Suprapubic skin (tissue), 4 donors: Measurements from ENCODE around the gene NIP7. TPM values are rescaled to one million over a fixed set of nuclear protein-coding genes. Genes with fewer than 3 reads are reported as not detected.
A peak's percentile ranks its signal among the peaks of the same experiment; 100 is the strongest.

Experiments used
- DNase-seq, 2 donors: peaks; one replicate each; pipeline ENCODE4 v3.0.0-alpha.2; 2019; ENCODE audit warnings: low spot score in 2 of 2
- H3K27ac ChIP-seq: fragments of 200-600 bp; sonication (generic); one replicate; pipeline ENCODE4 v1.5.1; 2019
- H3K27me3 ChIP-seq: fragments of 200-600 bp; sonication (generic); one replicate; pipeline ENCODE4 v1.5.1; 2019
- H3K36me3 ChIP-seq: fragments of 200-600 bp; sonication (generic); one replicate; pipeline ENCODE4 v1.5.1; 2019
- H3K4me1 ChIP-seq: fragments of 200-600 bp; sonication (generic); one replicate; pipeline ENCODE4 v1.5.1; 2019
- H3K4me3 ChIP-seq: fragments of 200-600 bp; sonication (generic); one replicate; pipeline ENCODE4 v1.5.1; 2019; ENCODE audit warnings: mild to moderate bottlenecking
- H3K9me3 ChIP-seq: fragments of 200-600 bp; sonication (generic); one replicate; pipeline ENCODE4 v1.5.1; 2019
- CTCF ChIP-seq, 2 donors: fragments of 200-600 bp in 1 of 2; fragments of 450-650 bp in 1 of 2; sonication (generic) in 1 of 2; IDR thresholded peaks; one replicate each; pipeline ENCODE4 v1.5.1; 2016 to 2019; ENCODE audit warnings: antibody characterized with exemption in 2 of 2, mild to moderate bottlenecking in 1 of 2, moderate library complexity in 1 of 2
- EP300 ChIP-seq: sonication (generic); formaldehyde crosslinking; IDR thresholded peaks from one replicate; pipeline ENCODE4 v1.6.1; 2017; ENCODE audit warnings: antibody characterized with exemption
- POLR2A ChIP-seq, 2 donors: fragments of 450-650 bp; IDR thresholded peaks; one replicate each; pipeline ENCODE4 v1.6.1; 2017; ENCODE audit warnings: antibody characterized with exemption in 2 of 2, mild to moderate bottlenecking in 2 of 2, moderate library complexity in 2 of 2
- POLR2AphosphoS5 ChIP-seq, 3 donors: sonication (generic); formaldehyde crosslinking; IDR thresholded peaks; one replicate each; pipeline ENCODE4 v1.6.1; 2017; ENCODE audit warnings: antibody characterized with exemption in 3 of 3
- WGBS: methylation state at CpG from one replicate; pipeline ENCODE4 v1.1.5; 2018; 5-methylcytosine and 5-hydroxymethylcytosine counted together
- total RNA-seq, 4 donors: library from RNA; depleted of rRNA; stranded (reverse); fragments of >200 nt; gene quantifications; one replicate each; pipeline ENCODE4 v1.1.0, GENCODE V29; 2016

NIP7 gene
- total RNA-seq, 4 donors from 2014 or later: 9.8 to 24.0 (median 19.7) TPM

- Histone ChIP-seq H3K4me1 (peaks cover 28% of the 10 kb centered on the region), H3K27ac (peak within 1 kb of the TSS; percentile 92), H3K9me3 (no peaks in the 10 kb centered on the region), H3K36me3 (peaks cover 38% of the 10 kb centered on the region), H3K27me3 (no peaks in the 10 kb centered on the region), H3K4me3 (peak within 1 kb of the TSS; percentile 94)
- under 1% methylated on average over 8 of the region's 93 CpGs for WGBS
- no peak for TF ChIP-seq CTCF (IDR thresholded peaks at IDR 0.05)
- TF ChIP-seq POLR2AphosphoS5 (IDR thresholded peaks at IDR 0.05): peak in 2 of 3 donors; percentile 51 to 93
- TF ChIP-seq POLR2A (IDR thresholded peaks at IDR 0.05): peak in 1 of 2 donors; percentile 72
- DNase-seq: peak; percentile 96 to 97
Observed at GRCh38 chr16:69330286-69331109, 9.1 kb upstream of the NIP7 start, which contains the start of gene PDF. TSS of gene PDF (minus strand) at chr16:69330588. CDS start at chr16:69330570, 18 bp downstream.

GRCh38 chr16:69334696-69335095, 4.9 kb upstream of the NIP7 start:
- Histone ChIP-seq H3K4me3 (no peak overlapping the region), H3K4me1 (peaks cover 28% of the 10 kb centered on the region), H3K9me3 (no peaks in the 10 kb centered on the region), H3K36me3 (peaks cover 38% of the 10 kb centered on the region), H3K27me3 (no peaks in the 10 kb centered on the region), H3K27ac (no peak overlapping the region)
- no peak for DNase-seq
- TF ChIP-seq EP300: no peak
- no peak for TF ChIP-seq POLR2A (IDR thresholded peaks at IDR 0.05)
- TF ChIP-seq CTCF (IDR thresholded peaks at IDR 0.05): no peak
- no peak for TF ChIP-seq POLR2AphosphoS5 (IDR thresholded peaks at IDR 0.05)
- WGBS: 90% methylated on average over 9 of the region's 9 CpGs

DNA sequence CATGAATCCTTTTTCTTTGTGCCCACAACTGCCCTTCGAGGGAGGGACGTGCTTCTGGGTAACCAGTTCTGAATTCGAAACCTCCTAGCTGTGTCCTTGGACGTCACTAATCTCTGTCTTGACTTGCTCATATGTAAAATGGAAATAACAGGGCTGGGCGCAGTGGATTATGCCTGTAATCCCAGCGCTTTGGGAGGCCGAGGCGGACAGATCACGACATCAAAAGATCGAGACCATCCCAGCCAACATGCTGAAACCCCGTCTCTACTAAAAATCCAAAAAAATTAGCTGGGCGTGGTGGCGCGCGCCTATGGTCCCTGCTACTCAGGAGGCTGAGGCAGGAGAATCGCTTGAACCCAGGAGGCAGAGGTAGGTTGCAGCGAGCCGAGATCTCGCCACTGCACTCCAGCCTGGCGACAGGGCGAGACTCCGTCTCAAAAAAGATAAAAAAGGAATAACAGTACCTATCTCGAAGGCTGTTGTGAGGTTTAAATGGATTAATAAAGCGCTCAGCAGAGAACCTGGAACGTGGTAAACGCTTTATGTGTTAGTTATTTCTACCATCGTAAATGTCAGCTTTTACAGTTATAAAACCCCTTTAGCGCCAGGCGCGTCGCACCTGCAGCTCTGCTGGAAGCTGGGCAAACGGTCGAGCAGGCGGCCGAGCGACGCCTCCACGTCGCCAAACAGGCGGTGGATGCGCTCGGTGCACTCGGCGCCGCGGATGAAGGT, 849 bp upstream of the NIP7 start:
- peaks cover 41% of the 10 kb centered on the region for H3K36me3 ChIP-seq
- DNase-seq: peak in 1 of 2 donors; percentile 56
- H3K9me3 ChIP-seq: no peaks in the 10 kb centered on the region
- peak overlapping the region; percentile 93 for H3K4me3 ChIP-seq
- H3K27me3 ChIP-seq: no peaks in the 10 kb centered on the region
- H3K4me1 ChIP-seq: peaks cover 36% of the 10 kb centered on the region
- 30% methylated on average over 29 of the region's 46 CpGs for WGBS
- no peak for TF ChIP-seq POLR2A (IDR thresholded peaks at IDR 0.05)
- no peak for TF ChIP-seq EP300
- TF ChIP-seq POLR2AphosphoS5 (IDR thresholded peaks at IDR 0.05): no peak
- no peak for TF ChIP-seq CTCF (IDR thresholded peaks at IDR 0.05)
- peak overlapping the region; percentile 92 for H3K27ac ChIP-seq

- Histone ChIP-seq H3K4me3 (peak overlapping the region; percentile 93), H3K9me3 (no peaks in the 10 kb centered on the region), H3K4me1 (peaks cover 36% of the 10 kb centered on the region), H3K27me3 (no peaks in the 10 kb centered on the region), H3K27ac (peak overlapping the region; percentile 92), H3K36me3 (peaks cover 27% of the 10 kb centered on the region)
- no peak for DNase-seq
- 9% methylated on average over 16 of the region's 16 CpGs for WGBS
- TF ChIP-seq CTCF (IDR thresholded peaks at IDR 0.05): no peak
- TF ChIP-seq POLR2A (IDR thresholded peaks at IDR 0.05): no peak
- TF ChIP-seq POLR2AphosphoS5 (IDR thresholded peaks at IDR 0.05): no peak
- TF ChIP-seq EP300: no peak
Observed at GRCh38 chr16:69340095-69340644, 598 bp downstream of the NIP7 start.

- Histone ChIP-seq H3K27ac (no peak overlapping the region), H3K4me1 (peaks cover 14% of the 10 kb centered on the region)
- WGBS: 92% methylated on average over 5 of the region's 5 CpGs
Observed at GRCh38 chr16:69344171-69344570, 4.6 kb downstream of the NIP7 start.

More at GRCh38 chr16:69344171-69344570, 4.6 kb downstream of the NIP7 start:
- no peak for DNase-seq
- no peaks in the 10 kb centered on the region for H3K27me3 ChIP-seq
- H3K4me3 ChIP-seq: no peak overlapping the region
- no peaks in the 10 kb centered on the region for H3K9me3 ChIP-seq
- H3K36me3 ChIP-seq: peaks cover 14% of the 10 kb centered on the region
- TF ChIP-seq POLR2AphosphoS5 (IDR thresholded peaks at IDR 0.05) (no peak), CTCF (IDR thresholded peaks at IDR 0.05) (no peak), POLR2A (IDR thresholded peaks at IDR 0.05) (no peak), EP300 (no peak)
